Measurements from ENCODE around the gene WNT7B.

DNA sequence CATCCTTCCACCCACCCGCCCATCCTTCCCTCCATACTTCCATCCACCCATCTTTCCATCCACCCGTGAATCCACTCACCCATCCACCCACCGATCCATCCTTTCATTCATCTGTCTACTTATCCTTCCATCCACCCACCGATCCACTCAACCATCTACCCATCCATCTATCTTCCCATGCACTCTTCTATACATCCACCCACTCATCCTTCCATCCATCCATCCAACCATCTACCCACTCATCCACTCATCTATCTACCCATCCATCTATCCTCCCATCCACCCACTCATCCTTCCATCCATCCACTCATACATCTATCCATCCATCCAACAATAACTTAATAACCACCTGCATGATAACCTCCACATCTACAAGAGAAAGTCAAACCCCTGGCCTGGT, 47.3 kb downstream of the WNT7B start:
- TF ChIP-seq RARB (CRISPR knock-in tag; IDR thresholded peaks at IDR 0.05) = no peak
- TF ChIP-seq POU6F1 (CRISPR knock-in tag; IDR thresholded peaks at IDR 0.05; ENCODE audit: borderline replicate concordance, low read depth) = no peak
- no peak for TF ChIP-seq PATZ1 (CRISPR knock-in tag; IDR thresholded peaks at IDR 0.05; ENCODE audit: borderline replicate concordance)
- TF ChIP-seq PPARA (CRISPR knock-in tag; IDR thresholded peaks at IDR 0.05; ENCODE audit: borderline replicate concordance) = no peak
- TF ChIP-seq ESRRG (CRISPR knock-in tag; IDR thresholded peaks at IDR 0.05) = no peak
- no peak for TF ChIP-seq CSRNP3 (CRISPR knock-in tag; IDR thresholded peaks at IDR 0.05)
- TF ChIP-seq ZNF565 (CRISPR knock-in tag; conservative IDR thresholded peaks at IDR 0.05; ENCODE audit: low read depth) = no peak
- TF ChIP-seq ARNTL (CRISPR knock-in tag; IDR thresholded peaks at IDR 0.05; ENCODE audit: borderline replicate concordance, low read depth) = no peak
- TF ChIP-seq CREB5 (CRISPR knock-in tag; IDR thresholded peaks at IDR 0.05; ENCODE audit: low read depth) = no peak
- no peak for TF ChIP-seq TSHZ2 (CRISPR knock-in tag; IDR thresholded peaks at IDR 0.05)
- TF ChIP-seq TOX (CRISPR knock-in tag; IDR thresholded peaks at IDR 0.05; ENCODE audit: borderline replicate concordance) = no peak
